CD4-positive, alpha-beta T cell (primary cell): ENCODE measurements around the gene ZNF768. TPM values are rescaled to one million over a fixed set of nuclear protein-coding genes. Genes with fewer than 3 reads are reported as not detected.
A peak's percentile ranks its signal among the peaks of the same experiment; 100 is the strongest.

Experiments used
- ATAC-seq: fragments of 200-7000 bp; cut with Tn5 transposase; one replicate; pipeline ENCODE4 v1.10.0; 2022; ENCODE audit warnings: mild to moderate bottlenecking; ENCODE audit not compliant: poor library complexity
- CTCF ChIA-PET: fragments of 350-600 bp; sonication (Branson Sonifier 250); formaldehyde crosslinking; loops from one replicate; lab custom pipeline; 2021; ENCODE audit warnings: antibody characterized with exemption, inconsistent platforms; lab: Charles Lee
- POLR2A ChIA-PET: fragments of 350-600 bp; sonication (Branson Sonifier 250); formaldehyde crosslinking; loops from one replicate; lab custom pipeline; 2021; ENCODE audit warnings: antibody characterized with exemption, inconsistent platforms; lab: Charles Lee
- DNase-seq, 14 experiments: peaks; one replicate each; pipeline ENCODE4 v3.0.0-alpha.2; 2013 to 2020; ENCODE audit warnings: mixed read lengths in 2 of 14
- H3K27ac ChIP-seq, 2 donors: one replicate each; pipeline versions ENCODE4 v1.5.1 to v1.7.0; 2013; ENCODE audit warnings: low read length in 2 of 2, low read depth in 1 of 2, mild to moderate bottlenecking in 1 of 2
- H3K27me3 ChIP-seq, 2 experiments: 1 replicate in 1 of 2; 2 replicates in 1 of 2; pipeline versions ENCODE4 v1.6.1 to v1.7.0; 2013; ENCODE audit warnings: low read length in 2 of 2, control low read depth in 1 of 2, mild to moderate bottlenecking in 1 of 2, moderate library complexity in 1 of 2; ENCODE audit not compliant: insufficient read depth in 2 of 2, control insufficient read depth in 1 of 2
- H3K36me3 ChIP-seq: one replicate; pipeline ENCODE4 v1.6.1; 2013; ENCODE audit warnings: low read length, control low read depth; ENCODE audit not compliant: insufficient read depth
- H3K4me1 ChIP-seq: one replicate; pipeline ENCODE4 v1.6.1; 2013; ENCODE audit warnings: low read length, control low read depth; ENCODE audit not compliant: insufficient read depth
- H3K4me3 ChIP-seq: one replicate; pipeline ENCODE4 v1.5.1; 2013; ENCODE audit warnings: mild to moderate bottlenecking, low read length, moderate library complexity
- H3K9me3 ChIP-seq, 2 experiments: 1 replicate in 1 of 2; 2 replicates in 1 of 2; pipeline versions ENCODE4 v1.6.1 to v1.7.0; 2013; ENCODE audit warnings: low read length in 2 of 2, mild to moderate bottlenecking in 2 of 2, control low read depth in 1 of 2, moderate library complexity in 1 of 2; ENCODE audit not compliant: control insufficient read depth in 1 of 2, insufficient read depth in 1 of 2
- H3K27ac Mint-ChIP-seq: one replicate; pipeline ENCODE4 v1.8.0; 2020; ENCODE audit warnings: mixed read lengths
- H3K27me3 Mint-ChIP-seq: one replicate; pipeline ENCODE4 v1.8.0; 2021; ENCODE audit warnings: mixed read lengths
- H3K36me3 Mint-ChIP-seq: one replicate; pipeline ENCODE4 v1.8.0; 2021; ENCODE audit warnings: low read depth, mixed read lengths
- H3K4me1 Mint-ChIP-seq: one replicate; pipeline ENCODE4 v1.8.0; 2021; ENCODE audit warnings: low read depth, mixed read lengths
- H3K4me3 Mint-ChIP-seq: one replicate; pipeline ENCODE4 v1.8.0; 2020; ENCODE audit warnings: mild to moderate bottlenecking, mixed read lengths
- H3K9me3 Mint-ChIP-seq: one replicate; pipeline ENCODE4 v1.8.0; 2020; ENCODE audit warnings: mixed read lengths
- CTCF ChIP-seq: fragments of 200-600 bp; IDR thresholded peaks from one replicate; pipeline ENCODE4 v1.8.0; 2022; ENCODE audit warnings: antibody characterized with exemption, mild to moderate bottlenecking
- intact Hi-C, 2 experiments: fragments of 100-400 bp; cut with DNase I in 1 of 2; cut with micrococcal nuclease in 1 of 2; formaldehyde crosslinking; loops; one replicate each; pipeline versions ENCODE4 v1.15.1 to v1.9.0; 2023 to 2025; cut with DNase I, micrococcal nuclease
- total RNA-seq, 174 experiments: library from RNA in 2 of 174; stranded (reverse) in 2 of 174; gene quantifications; one replicate each; pipeline ENCODE4 v1.2.3 and lab custom pipeline; 2021 to 2026

The ZNF768 gene
- total RNA-seq, 2 experiments from 2014 or later, result 3.9 to 4.1 TPM

- Mint-ChIP-seq H3K27ac (peak overlapping the region; percentile 7), H3K36me3 (no peaks in the 10 kb centered on the region), H3K9me3 (no peaks in the 10 kb centered on the region), H3K4me1 (peaks cover 38% of the 10 kb centered on the region), H3K4me3 (no peak overlapping the region), H3K27me3 (no peaks in the 10 kb centered on the region)
- ATAC-seq, result no peak
- peaks cover 8% of the 10 kb centered on the region for H3K36me3 ChIP-seq
- no peak for TF ChIP-seq CTCF
- H3K27ac ChIP-seq, result no peak overlapping the region
- DNase-seq, result no peak
- no peak overlapping the region for H3K4me3 ChIP-seq
- H3K27me3 ChIP-seq, result no peaks in the 10 kb centered on the region
- peaks cover 56% of the 10 kb centered on the region for H3K4me1 ChIP-seq
- intact Hi-C loops, result no loop called here
- CTCF ChIA-PET, result interaction anchor here (0.9 kb wide), 1 partner anchor 33 kb away, joined by 4 read pairs; no protein-coding TSS in a partner anchor
- POLR2A ChIA-PET, result interaction anchor here (0.8 to 3.0 kb wide), 2 partner anchors 14 to 30 kb away, joined by 3 to 9 read pairs; partner anchors contain the start of gene ZNF747
- no peaks in the 10 kb centered on the region for H3K9me3 ChIP-seq
These were observed 39.2 kb upstream of the ZNF768 start for GRCh38 chr16:30565526-30565925.

- ChIA-PET CTCF (interaction anchor here (1.1 to 1.2 kb wide), 2 partner anchors 10 to 132 kb away, joined by 3 to 4 read pairs; partner anchors contain the start of genes DCTPP1 and ZNF688), POLR2A (interaction anchor here (1.4 to 2.7 kb wide), 5 partner anchors 10 to 497 kb away, joined by 3 to 38 read pairs (median 5); partner anchors contain the start of genes ALDOA, PRR14, ZNF688 and ZNF747)
- Histone ChIP-seq H3K36me3 (no peaks in the 10 kb centered on the region), H3K27ac (no peak overlapping the region), H3K9me3 (no peaks in the 10 kb centered on the region), H3K4me1 (peaks cover 39% of the 10 kb centered on the region), H3K27me3 (no peaks in the 10 kb centered on the region), H3K4me3 (peak overlapping the region; percentile 61)
- Mint-ChIP-seq H3K27me3 (no peaks in the 10 kb centered on the region), H3K36me3 (peaks cover 9% of the 10 kb centered on the region), H3K27ac (no peak overlapping the region), H3K4me1 (peaks cover 33% of the 10 kb centered on the region), H3K4me3 (peak overlapping the region; percentile 85), H3K9me3 (no peaks in the 10 kb centered on the region)
- TF ChIP-seq CTCF, result no peak
- DNase-seq (no peak), ATAC-seq (no peak)
- intact Hi-C loops, result no loop called here
These were observed 35.7 kb upstream of the ZNF768 start for GRCh38 chr16:30562021-30562420.

- ATAC-seq (no peak), DNase-seq (peak in 5 of 14 experiments; percentile 15 to 43 (median 38))
- H3K27ac Mint-ChIP-seq, result peak overlapping the region; percentile 84
- no peaks in the 10 kb centered on the region for H3K27me3 Mint-ChIP-seq
- Histone ChIP-seq H3K4me3 (peak overlapping the region; percentile 61), H3K9me3 (no peaks in the 10 kb centered on the region), H3K4me1 (peaks cover 39% of the 10 kb centered on the region), H3K27me3 (no peaks in the 10 kb centered on the region), H3K36me3 (peaks cover 3% of the 10 kb centered on the region), H3K27ac (peak overlapping the region in 1 of 2 donors; percentile 19)
- POLR2A ChIA-PET, result interaction anchor here (1.4 to 2.7 kb wide), 5 partner anchors 10 to 496 kb away, joined by 3 to 38 read pairs (median 5); partner anchors contain the start of genes ALDOA, PRR14, ZNF688 and ZNF747
- no peak for TF ChIP-seq CTCF
- peaks cover 31% of the 10 kb centered on the region for H3K4me1 Mint-ChIP-seq
- intact Hi-C loops, result no loop called here
- peak overlapping the region; percentile 85 for H3K4me3 Mint-ChIP-seq
- CTCF ChIA-PET, result interaction anchor here (1.1 kb wide), 1 partner anchor 131 kb away, joined by 3 read pairs; the partner anchor contains the start of gene DCTPP1
- no peaks in the 10 kb centered on the region for H3K9me3 Mint-ChIP-seq
- H3K36me3 Mint-ChIP-seq, result peaks cover 12% of the 10 kb centered on the region
These were observed 34.9 kb upstream of the ZNF768 start for GRCh38 chr16:30561089-30561816.
